ENCODE results near the gene MTA2. TPM values are rescaled to one million over a fixed set of nuclear protein-coding genes. Genes with fewer than 3 reads are reported as not detected.
"Not testable (repeated sequence)": the region's sequence is repeated elsewhere in the genome, so short reads cannot be mapped to it uniquely, and the experiment has no call there.

The MTA2 gene
- polyA plus RNA-seq, 1 donor = 108 TPM

DNA sequence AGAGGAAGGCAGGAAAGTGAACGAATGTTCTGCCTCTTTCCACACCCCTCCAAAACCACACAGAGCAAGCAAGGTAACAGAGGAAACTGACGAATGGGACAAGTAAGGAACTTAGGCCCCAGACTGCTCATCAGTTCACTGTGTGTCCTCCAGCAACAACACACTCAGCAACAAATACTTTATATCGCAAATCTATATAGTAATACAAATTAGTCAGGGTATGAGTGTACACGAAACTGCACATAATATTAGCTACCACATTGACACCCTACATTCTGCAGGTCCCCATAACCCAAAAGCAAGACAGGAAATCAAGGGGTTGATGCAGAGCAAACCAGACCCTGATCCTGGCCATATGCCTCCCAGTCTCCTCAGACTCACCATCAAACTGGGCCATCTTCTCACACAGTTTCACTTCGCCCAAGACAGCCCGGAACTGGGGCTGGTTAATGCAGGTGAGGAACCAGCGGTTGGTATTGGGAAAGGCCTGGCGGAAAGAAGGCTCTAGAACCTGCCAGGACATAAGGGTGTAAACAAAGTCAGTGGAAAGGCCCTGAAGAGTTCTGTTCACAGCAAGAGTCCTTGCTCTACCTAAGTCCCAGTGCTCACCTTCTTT, 34.5 kb downstream of the MTA2 start:
- no peak for DNase-seq

DNA sequence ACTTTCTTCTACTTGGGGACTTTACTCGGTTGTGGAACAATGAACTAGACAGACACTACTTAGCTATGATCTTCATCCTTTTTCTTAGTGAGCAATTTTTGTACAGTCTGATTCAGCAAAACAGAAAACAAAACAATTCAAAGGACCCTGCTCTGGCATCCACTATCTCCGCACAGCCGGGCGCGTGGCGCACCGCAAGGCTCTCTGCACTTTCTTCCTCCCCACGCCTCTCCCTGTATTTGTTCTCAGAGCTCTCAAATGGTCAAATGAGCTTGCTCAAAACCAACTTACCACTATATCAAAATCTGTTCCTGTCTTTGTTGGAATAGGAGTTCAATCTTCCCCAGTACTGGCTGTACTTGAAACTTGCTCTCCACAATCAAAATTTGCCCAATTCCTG, 35.4 kb downstream of the MTA2 start:
- DNase-seq = no peak

GRCh38 chr11:62565100-62565802, 36.4 kb downstream of the MTA2 start:
- no peak for DNase-seq

GRCh38 chr11:62561677-62562230, 39.9 kb downstream of the MTA2 start:
- not testable (repeated sequence) for DNase-seq

GRCh38 chr11:62560566-62561103, 41.0 kb downstream of the MTA2 start:
- no peak for DNase-seq

DNA sequence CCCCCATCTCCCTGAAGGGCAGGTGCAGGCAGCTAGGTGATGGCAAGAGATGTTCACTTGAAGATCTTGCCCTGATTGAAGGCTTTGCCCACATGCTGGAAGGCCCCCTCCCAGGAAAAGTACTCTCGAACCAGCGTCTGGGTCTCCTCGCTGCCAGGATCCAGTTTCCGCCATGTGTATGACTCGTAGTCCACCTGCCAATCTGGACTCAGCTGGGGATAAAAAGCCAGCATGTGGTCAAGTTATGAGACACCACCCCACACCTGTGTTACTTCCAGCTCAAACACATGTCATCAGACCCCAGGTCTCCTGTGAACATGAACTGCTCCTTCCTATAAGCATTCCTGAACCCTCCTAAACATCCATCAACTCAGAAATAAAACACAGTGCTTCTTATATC, 42.0 kb downstream of the MTA2 start:
- not testable (repeated sequence) for DNase-seq

GRCh38 chr11:62559204-62559603, 42.5 kb downstream of the MTA2 start:
- DNase-seq = no peak

DNA sequence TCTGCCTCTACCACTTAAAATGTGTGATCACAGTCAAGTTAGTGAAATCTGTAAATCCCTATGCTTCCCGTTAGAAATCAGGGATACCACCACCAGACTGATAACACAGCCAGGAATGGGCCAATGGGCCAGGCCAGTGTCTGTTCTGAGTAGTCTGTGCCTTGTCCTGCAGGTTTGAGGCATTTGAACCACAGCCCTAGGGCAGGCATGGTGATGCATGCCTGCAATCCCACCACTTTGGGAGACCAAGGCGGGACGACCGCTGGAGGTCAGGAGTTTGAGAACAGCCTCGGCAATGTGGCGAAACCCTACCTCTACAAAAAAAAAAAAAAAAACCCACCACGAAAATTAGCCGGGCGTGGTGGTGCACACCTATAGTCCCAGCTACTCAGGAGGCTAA, 43.0 kb downstream of the MTA2 start:
- no peak for DNase-seq

- DNase-seq = no peak
Observed at GRCh38 chr11:62556875-62557631, 44.6 kb downstream of the MTA2 start.

DNA sequence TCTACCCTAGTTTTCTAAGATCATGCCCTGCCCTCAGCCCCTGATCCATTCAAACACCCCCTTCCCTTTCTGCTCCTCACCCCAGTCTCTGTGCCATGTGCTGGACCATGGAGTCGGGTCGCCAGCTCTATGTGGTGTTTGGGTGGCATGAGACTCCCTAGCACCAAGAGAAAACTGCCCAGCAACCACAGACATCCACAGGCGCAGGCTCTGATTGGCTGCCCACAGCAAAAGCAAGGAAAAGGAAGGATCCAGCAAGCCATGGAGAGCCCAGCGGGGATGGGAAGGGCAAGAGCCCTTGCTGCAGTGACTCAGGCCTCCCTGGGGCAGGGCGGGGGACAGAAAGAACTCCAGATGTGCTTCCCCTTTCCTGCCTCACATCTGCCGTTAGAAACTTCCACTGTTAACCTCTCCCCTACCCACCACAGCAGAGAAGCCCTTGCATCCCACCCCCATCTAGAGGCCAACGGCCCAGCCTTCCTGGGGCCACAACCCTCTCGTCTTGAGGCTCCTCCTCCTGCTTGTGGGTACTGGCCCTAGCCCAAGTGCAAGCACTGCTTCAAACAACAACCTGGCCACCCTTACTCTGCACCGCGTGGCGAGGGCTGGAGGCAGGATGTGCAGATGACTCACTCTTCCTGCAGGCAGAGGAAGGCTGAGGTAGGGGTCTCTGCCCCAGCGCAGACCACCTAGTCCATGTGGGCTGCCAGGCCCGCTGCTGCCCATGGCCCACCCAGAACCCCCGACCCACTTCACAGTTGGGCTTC, 45.4 kb downstream of the MTA2 start:
- DNase-seq = no peak

DNA sequence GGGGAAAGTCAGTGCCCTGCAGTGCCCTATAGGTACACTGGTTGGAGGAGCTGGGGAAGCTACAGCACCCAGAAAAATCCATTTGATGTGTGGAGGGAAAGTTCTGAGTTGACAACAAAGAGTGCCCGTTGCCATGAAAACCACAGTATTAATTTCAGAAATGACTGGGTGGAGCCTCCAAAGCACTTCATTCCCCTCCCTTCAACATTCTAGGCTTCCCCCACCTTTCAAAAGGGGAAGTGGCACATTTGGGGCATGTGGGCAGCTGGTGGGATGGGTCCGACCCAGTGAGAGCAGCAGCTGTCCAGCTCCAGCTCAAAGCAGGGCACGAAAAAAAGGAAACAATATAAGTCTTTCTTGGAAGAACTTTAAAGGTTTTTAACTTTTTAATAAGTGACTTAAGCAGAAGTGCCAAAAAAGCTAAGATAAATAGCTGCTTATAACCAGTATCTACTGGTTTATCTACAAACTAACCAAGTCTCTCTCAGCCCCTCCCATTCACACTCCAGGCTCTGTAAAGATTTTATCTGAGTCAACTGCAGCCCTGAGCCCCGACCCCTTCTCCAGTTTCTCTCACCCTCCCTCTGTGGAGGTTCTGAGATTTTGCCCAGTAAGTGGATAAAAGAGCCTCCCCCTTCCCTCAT, 46.1 kb downstream of the MTA2 start:
- DNase-seq = no peak

DNA sequence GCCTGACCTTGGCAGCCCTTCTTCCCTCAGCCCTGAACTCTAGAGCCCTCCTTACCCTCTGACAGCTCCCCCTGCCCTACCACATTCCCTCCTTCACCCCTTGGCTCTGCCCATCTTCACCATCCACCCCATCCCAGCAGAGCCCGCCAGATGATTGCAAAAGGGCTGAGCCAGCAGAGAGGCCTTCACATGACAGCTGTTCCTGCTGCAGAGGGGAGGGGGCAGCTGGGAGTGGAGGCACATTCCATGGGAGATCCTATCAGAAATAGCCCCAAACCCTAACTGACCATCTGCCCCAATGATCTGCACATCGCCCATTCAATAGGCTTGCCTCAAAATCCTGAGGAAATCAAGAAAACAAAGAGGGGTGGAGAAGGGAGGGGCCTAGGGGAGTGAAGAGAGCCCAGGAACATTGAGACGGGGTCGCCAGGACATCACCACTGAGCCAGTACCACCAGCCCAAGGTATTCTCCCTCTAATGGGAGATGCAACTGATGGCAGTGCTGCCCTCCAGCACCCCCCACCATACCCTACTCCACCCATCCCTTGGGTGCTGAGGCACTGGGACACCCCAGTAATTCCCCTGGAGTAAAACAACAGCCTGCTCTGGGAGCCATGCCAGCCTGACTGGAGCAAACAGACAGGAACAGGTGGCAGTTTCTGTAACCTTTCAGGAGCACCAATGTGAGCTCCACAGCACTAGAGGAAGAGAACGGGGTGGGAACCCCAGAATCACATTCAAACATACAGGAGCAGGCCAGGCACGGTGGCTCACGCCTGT, 47.1 kb downstream of the MTA2 start:
- no peak for DNase-seq

GRCh38 chr11:62553839-62554361, 47.8 kb downstream of the MTA2 start:
- no peak for DNase-seq

- no peak for DNase-seq
Observed at GRCh38 chr11:62553080-62553838, 48.4 kb downstream of the MTA2 start.

DNA sequence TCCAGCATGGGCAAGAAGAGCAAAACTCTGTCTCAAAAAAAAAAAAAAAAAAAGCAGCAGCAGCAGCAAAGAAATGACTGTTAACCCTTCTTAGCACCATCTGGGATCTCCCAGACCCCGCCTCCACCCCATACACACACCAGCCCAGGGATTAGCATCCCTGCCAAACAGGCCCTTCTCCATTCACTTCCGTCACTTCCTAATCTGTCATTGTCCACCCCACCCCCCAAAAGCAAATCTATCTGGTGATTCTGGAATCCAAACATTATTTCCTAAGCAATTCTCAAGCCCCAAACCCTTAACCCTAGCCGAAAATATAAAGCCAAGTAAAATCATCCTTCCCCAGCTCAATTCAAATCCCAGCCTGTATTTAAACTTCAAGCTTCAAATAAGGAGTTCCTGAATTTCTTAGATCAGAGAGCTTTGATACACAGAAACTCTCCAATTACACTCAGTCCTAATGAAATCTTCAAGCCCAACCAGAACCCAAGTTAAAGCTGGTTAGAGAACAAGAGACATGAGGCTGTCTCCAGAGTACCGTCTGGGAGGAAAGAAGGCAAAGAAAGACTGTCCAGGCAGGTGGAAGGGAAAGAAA, 49.1 kb downstream of the MTA2 start:
- no peak for DNase-seq

DNA sequence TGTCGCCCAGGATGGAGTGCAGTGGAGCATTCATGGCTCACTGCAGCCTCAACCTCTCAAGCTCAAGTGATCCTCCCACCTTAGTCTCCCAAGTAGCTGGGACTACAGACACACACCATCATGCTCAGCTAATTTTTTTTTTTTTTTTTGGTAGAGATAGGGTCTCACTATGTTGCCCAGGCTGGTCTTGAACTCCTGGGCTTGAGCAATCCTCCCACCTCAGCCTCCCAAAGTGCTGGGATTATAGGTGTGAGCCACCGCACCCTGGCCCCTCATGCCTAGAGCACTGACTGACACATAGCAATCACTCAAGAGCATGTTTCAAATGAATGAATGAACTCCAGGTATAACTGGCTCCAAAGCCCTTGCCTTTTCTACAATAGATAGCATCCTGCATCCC, 51.2 kb downstream of the MTA2 start:
- not testable (repeated sequence) for DNase-seq

GRCh38 chr11:62548545-62549335, 52.9 kb downstream of the MTA2 start:
- DNase-seq = no peak

DNA sequence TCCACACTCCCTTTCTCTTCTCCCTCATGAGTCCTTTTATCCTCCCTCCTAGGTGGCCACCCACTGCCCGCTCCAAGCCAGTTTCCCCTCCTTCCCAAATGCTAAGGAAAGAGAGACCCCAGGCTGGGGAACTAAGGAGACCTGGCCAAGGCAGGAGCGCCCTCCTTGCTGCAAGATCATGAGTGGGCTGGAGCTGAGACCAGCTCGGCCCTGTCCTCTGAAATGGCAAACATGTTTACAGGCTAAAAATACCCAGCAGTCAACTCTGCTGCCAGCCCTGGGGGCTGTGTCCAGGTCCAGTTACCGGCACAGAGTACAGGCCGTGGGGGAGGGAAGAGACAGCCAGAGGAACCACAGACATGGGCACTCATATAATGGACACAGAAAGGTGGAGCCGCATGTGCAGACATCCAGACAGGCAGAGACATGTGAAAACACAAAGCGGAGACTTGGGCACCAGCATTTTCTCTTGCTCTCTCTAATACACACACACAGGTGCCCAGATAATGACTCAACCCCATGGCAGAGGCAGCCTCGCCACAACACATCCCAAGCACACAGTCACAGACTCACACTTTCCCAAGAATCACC, 53.9 kb downstream of the MTA2 start:
- DNase-seq = no peak
